Measurements from ENCODE around the gene EFCC1. TPM values are rescaled to one million over a fixed set of nuclear protein-coding genes. Genes with fewer than 3 reads are reported as not detected.

The EFCC1 gene
- polyA plus RNA-seq, 1 donor (not counting 4 experiments of a cell fraction or from before 2014, with no cell fraction given), result not detected

- TF ChIP-seq EZH2 (IDR thresholded peaks at IDR 0.05; ENCODE audit: low read length) (peak; percentile 52), CTCF (optimal IDR thresholded peaks at IDR 0.05 in 1 of 3, IDR thresholded peaks at IDR 0.05 in 1 of 3, conservative IDR thresholded peaks at IDR 0.05 in 1 of 3; ENCODE audit: extremely low read depth in 1 of 3, insufficient read depth in 2 of 3, low read length in 3 of 3) (peak in 2 of 3 experiments; percentile 50 to 63)
- Histone ChIP-seq H3K9me1 (ENCODE audit: control insufficient read depth, extremely low read depth, insufficient read depth, low read length) (no peaks in the 10 kb centered on the region), H2AFZ (ENCODE audit: control insufficient read depth, low read length) (no peak overlapping the region), H3K4me1 (ENCODE audit: control insufficient read depth, extremely low read depth, insufficient read depth, low read length) (no peaks in the 10 kb centered on the region), H3K36me3 (ENCODE audit: control insufficient read depth in 2 of 2, extremely low read depth in 1 of 2, insufficient read depth in 2 of 2, low read length in 2 of 2) (no peaks in the 10 kb centered on the region), H3K79me2 (ENCODE audit: control insufficient read depth, insufficient read depth, low read length) (no peaks in the 10 kb centered on the region), H3K9ac (ENCODE audit: control insufficient read depth, extremely low read depth, insufficient read depth, low read length) (no peak overlapping the region), H4K20me1 (ENCODE audit: control insufficient read depth, extremely low read depth, insufficient read depth, low read length) (no peaks in the 10 kb centered on the region), H3K27me3 (ENCODE audit: control insufficient read depth, extremely low read depth, insufficient read depth, low read length) (peaks cover 61% of the 10 kb centered on the region), H3K4me3 (ENCODE audit: control insufficient read depth in 2 of 3, extremely low read depth in 1 of 3, insufficient read depth in 2 of 3, low read depth in 1 of 3, low read length in 3 of 3) (no peak overlapping the region), H3K27ac (ENCODE audit: control insufficient read depth, insufficient read depth, low read length) (no peak overlapping the region), H3K4me2 (ENCODE audit: control insufficient read depth, extremely low read depth, insufficient read depth, low read depth, low read length) (peak overlapping the region; percentile 28), H3K9me3 (ENCODE audit: control insufficient read depth, low read depth, low read length) (no peaks in the 10 kb centered on the region)
- dilution Hi-C loops (cut with MboI; ENCODE audit: extremely low pct_ligation_motif_present, low sequenced_read_pairs), result no loop called here
- DNase-seq (ENCODE audit: low read depth, low spot score) (no peak), FAIRE-seq (no peak)
Observed at GRCh38 chr3:129003578-129004112, 2.5 kb downstream of the EFCC1 start.

- H3K27me3 ChIP-seq (ENCODE audit: control insufficient read depth, extremely low read depth, insufficient read depth, low read length), result peaks cover 50% of the 10 kb centered on the region
Observed at GRCh38 chr3:129004639-129005295, 3.7 kb downstream of the EFCC1 start.

More at GRCh38 chr3:129004639-129005295, 3.7 kb downstream of the EFCC1 start:
- H3K27ac ChIP-seq (ENCODE audit: control insufficient read depth, insufficient read depth, low read length), result no peak overlapping the region
- H3K9me3 ChIP-seq (ENCODE audit: control insufficient read depth, low read depth, low read length), result no peaks in the 10 kb centered on the region
- TF ChIP-seq CTCF (optimal IDR thresholded peaks at IDR 0.05 in 1 of 3, IDR thresholded peaks at IDR 0.05 in 1 of 3, conservative IDR thresholded peaks at IDR 0.05 in 1 of 3; ENCODE audit: extremely low read depth in 1 of 3, insufficient read depth in 2 of 3, low read length in 3 of 3), result no peak
- no peak for TF ChIP-seq EZH2 (IDR thresholded peaks at IDR 0.05; ENCODE audit: low read length)
- no peaks in the 10 kb centered on the region for H4K20me1 ChIP-seq (ENCODE audit: control insufficient read depth, extremely low read depth, insufficient read depth, low read length)
- dilution Hi-C loops (cut with MboI; ENCODE audit: extremely low pct_ligation_motif_present, low sequenced_read_pairs), result no loop called here
- FAIRE-seq (no peak), DNase-seq (ENCODE audit: low read depth, low spot score) (no peak)
- H3K4me2 ChIP-seq (ENCODE audit: control insufficient read depth, extremely low read depth, insufficient read depth, low read depth, low read length), result no peak overlapping the region
- H3K36me3 ChIP-seq (ENCODE audit: control insufficient read depth in 2 of 2, extremely low read depth in 1 of 2, insufficient read depth in 2 of 2, low read length in 2 of 2), result no peaks in the 10 kb centered on the region
- no peaks in the 10 kb centered on the region for H3K79me2 ChIP-seq (ENCODE audit: control insufficient read depth, insufficient read depth, low read length)
- H3K4me1 ChIP-seq (ENCODE audit: control insufficient read depth, extremely low read depth, insufficient read depth, low read length), result no peaks in the 10 kb centered on the region
- no peak overlapping the region for H3K9ac ChIP-seq (ENCODE audit: control insufficient read depth, extremely low read depth, insufficient read depth, low read length)
- H2AFZ ChIP-seq (ENCODE audit: control insufficient read depth, low read length), result no peak overlapping the region
- H3K9me1 ChIP-seq (ENCODE audit: control insufficient read depth, extremely low read depth, insufficient read depth, low read length), result no peaks in the 10 kb centered on the region
- no peak overlapping the region for H3K4me3 ChIP-seq (ENCODE audit: control insufficient read depth in 2 of 3, extremely low read depth in 1 of 3, insufficient read depth in 2 of 3, low read depth in 1 of 3, low read length in 3 of 3)
